Embryonic facial prominence (tissue), 1 donor: Measurements from ENCODE around the gene AKAP13.

ENCODE experiments used
- DNase-seq: peaks from one replicate; pipeline ENCODE4 v3.0.0-alpha.2; 2016; ENCODE audit errors: extremely low spot score

The AKAP13 gene

GRCh38 chr15:85752491-85752961, 372.1 kb downstream of the AKAP13 start:
- DNase-seq: no peak

DNA sequence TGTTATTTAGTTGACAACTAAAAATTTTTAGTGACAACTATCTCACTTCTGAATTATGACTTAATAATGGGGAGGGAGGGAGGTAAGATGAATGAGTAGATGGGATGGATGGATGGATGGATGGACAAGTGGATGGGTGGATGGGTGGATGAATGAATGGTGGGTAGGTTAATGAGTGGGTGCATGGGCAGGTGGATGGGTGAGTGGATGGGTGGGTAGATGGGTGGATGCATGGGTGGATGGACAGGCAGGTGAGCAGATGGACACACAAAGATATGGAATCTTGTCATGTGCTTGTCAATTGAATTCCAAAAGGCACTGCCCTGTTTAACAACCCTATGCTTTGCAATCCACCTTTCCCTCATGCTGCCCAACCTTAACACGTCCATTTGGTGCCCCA, 372.9 kb downstream of the AKAP13 start:
- DNase-seq: no peak

GRCh38 chr15:85753791-85754452, 373.5 kb downstream of the AKAP13 start:
- DNase-seq: no peak

GRCh38 chr15:85754989-85755388, 374.6 kb downstream of the AKAP13 start:
- no peak for DNase-seq

- DNase-seq: no peak
These were observed 375.1 kb downstream of the AKAP13 start for GRCh38 chr15:85755471-85755870.

DNA sequence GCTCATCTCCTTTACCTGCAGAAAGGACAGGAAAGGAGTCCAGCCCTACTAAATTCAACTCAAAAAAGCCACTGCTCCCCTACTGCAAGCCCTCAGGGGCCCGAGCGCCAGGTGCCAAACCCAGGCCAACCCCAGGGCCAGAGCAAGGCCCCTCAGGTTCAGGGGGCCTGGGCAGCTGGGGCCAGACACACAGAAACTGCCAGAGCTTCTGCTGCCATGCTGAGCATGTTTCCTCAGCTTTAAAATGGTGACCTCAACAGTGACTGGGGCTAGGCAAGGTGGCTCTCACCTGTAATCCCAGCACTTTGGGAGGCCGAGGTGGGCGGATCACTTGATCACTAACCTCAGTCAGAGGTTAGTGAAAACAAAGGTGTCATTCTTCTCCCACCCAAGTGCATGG, 375.5 kb downstream of the AKAP13 start:
- DNase-seq: no peak

DNA sequence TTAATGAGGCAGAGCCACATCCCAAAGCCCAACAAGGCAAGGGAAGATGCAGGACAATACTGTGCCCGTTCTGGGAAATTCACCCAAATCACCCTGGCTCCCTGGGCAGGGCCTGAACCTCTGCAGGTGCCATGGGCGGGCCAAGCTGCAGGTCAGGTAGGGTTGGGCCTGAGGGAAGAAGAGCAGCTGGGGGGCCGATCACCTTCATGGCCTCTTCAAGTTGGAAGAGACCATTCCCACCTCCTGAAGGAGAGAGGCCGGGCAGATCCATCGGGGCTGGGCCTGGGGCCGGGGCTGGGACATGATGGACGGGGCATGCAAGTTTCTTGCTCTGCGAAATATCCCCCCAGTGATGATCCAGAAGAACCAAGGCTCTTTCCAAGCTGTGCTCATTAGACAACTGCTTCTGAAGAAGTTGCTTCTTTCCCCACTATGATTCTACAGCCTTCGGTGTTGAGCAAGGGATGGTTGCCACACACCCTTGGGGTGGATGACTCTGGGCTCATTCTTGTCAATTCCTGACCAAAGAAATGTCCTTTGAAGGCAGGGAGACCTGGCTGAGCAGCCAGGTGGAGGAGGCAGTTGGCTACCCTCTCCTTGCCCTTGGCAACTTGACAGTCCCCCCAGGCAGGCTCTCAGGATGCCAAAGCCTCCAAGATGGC, 376.1 kb downstream of the AKAP13 start:
- DNase-seq: no peak

DNA sequence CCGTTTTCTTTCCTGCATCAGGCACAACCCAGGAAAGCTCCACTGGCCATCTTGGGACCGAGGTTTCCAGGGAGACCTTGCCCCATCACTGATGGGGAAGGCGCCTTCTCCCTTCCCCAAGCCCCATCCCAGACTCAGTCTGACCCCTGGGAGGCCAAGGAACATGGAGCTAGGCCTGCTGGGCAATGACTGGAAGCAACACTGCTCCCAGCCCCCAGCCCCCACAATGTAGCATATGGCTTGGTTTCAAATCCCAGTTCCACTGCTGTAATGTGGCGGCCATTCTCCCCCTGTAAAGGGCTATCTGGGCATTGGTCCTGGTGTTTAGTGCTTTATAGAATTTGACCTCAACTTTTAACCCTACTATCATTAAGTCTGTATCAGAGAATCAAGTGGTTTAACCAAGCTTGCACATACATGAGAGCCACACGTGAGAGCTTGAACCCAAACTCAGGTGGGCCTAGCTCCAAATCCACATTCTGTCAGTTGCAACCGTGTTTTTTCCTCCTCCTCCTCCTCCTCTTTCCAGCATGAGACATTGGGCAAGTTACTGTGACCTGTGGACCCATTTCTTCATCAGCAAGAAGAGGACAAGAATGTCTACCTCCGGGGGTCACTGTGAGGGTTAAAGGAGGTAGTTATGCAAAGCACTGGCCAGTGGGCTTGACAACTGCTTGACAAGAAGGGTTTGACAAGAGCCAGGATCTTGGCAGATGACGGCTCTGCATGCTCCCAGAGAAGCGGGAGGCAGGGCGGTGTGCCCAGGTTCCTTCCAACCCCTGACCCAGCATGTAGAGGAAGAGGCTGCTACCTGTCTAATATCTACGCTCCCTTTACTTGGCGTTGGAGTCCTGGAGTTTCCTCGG, 376.9 kb downstream of the AKAP13 start:
- DNase-seq: no peak

GRCh38 chr15:85757939-85758654, 377.7 kb downstream of the AKAP13 start:
- no peak for DNase-seq

DNA sequence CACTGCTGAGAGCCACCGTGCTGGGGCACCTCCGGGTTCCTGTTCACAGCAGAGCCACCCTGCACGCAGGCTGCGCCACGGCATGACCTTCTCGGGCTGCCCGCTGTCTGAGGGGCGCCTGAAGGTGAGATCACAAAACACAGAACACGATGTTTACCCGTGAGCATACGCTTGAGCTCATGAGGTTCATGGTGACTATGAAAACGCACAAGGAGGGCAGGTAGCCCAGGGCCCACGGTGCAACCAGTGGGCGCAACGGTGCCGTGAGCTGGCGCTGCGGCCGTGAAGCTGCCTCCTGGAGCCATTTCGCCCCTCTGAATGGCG, 378.2 kb downstream of the AKAP13 start:
- no peak for DNase-seq

DNA sequence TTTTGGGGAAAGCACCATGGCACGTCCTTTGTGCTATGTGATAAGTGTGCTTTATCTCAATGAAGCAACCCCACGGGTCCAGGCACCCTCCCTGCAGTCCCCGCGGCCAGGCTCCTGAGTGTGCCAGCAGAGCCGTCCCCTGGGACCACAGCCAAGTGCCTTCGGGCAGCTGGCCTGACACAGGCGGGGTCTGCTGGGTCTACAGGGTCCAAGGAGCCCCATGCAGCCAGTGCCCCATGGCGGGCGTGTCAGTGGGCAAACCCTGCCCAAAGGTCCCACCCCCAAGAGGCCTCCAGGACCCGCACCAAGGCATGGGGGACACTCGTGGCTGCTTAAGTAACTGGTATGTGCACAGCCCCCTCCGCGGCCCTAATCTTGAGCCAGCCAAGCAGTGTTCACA, 379.0 kb downstream of the AKAP13 start:
- no peak for DNase-seq

DNA sequence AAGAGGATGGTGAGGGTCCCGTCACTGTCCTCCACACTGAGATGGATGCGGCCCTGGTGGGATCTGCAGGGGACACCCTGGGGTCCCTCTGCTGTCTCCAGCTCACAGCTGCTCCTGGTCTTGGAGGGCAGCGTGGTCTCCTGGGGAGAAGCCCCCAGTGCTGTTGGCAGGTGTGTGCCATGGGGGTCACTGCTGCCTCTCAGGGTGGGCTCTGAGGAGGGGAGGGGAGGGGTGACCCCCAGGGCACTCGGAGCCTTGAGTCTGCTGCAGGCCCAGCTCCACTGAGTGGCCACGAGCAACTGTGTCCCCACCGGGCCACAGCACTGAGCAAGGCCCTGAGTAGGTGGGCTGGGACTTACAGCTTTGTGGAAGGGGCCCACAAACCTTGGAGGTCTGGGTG, 379.6 kb downstream of the AKAP13 start:
- no peak for DNase-seq

- no peak for DNase-seq
These were observed 380.3 kb downstream of the AKAP13 start for GRCh38 chr15:85760531-85761371.

DNA sequence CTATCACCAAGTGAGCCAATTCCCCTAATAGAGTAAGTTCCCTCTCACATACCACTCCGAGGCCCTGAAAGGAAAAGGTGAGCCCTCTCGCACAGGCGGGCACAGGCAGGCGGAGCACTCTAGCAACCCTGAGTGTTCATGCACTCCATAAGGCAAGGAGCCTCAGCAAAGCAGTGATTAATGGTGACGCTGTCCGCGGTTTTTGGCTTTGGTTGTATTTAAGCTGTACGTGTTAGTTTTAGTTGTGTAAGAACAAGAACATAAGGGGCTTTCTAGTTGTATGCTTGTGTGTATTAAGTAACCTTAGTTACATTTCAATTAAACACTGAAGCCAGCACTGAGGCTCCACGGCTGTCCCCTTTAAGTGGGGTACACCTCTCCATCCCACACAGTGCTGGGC, 381.2 kb downstream of the AKAP13 start:
- no peak for DNase-seq

- no peak for DNase-seq
These were observed 381.8 kb downstream of the AKAP13 start for GRCh38 chr15:85762039-85762755.

DNA sequence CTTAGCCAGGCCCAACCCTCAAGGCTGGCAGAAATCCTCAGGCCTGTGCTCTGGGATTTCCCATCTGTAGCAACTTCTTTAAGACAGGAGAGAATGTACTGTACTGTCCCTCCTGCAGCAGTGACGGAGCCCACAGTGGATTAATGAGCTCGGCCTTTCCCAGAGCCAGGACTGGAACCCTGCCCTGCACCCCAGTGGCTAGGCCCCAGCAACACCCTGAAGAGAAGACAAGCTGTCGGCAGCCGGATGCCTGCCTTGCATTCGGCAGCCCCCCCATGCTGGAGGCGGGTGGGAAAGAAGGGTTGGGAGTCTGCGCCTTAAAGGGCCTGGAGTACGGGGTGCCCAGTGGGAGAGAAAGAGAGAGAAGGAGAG, 382.3 kb downstream of the AKAP13 start:
- DNase-seq: no peak

- DNase-seq: no peak
These were observed 382.8 kb downstream of the AKAP13 start for GRCh38 chr15:85763157-85763556.

DNA sequence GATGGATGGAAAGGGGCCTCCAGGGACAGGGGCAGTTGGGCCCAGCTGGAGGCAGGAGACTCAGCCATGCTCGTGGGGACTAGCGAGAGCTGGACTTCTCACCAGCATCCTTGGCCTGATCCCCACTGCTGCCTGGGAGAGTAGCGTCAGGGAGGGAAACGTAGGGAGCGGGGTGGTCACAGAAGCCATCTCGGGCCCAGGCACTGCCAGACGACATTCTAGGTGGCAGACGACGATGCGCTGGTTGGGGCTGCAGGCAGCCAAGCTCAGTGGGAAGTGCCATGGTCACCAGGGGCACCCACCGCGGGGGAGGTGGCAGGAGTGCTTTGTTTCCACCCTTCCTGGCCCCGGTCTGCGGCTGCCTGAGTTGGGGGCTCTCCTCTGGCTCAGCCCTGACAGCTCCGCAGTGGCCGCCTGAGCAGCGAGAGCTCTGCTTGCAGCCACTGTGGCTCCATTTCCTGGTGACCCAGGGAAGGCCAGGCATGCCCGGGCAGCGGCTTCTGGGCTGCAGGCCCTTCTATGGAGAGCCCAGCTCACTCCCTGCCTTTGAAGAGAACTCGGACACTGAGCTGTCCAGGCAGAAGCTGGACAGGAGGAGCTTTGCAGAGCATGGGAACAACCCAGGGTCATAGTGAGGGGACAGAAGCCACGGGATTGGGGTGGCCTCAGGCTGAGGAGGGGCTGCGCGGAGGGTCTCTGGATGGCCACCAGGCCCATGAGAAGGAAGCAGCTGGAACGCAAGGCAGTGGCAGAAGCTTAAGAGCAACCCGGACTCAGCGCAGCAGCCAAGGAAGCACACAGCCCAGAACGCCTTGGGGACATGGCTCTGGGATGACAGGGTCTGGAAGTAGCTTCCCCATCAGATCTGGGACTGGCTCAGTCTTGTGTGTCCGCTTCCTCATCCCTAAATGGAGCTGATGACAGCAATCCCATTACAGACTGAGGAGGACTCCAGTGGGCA, 383.6 kb downstream of the AKAP13 start:
- no peak for DNase-seq

GRCh38 chr15:85764649-85765277, 384.4 kb downstream of the AKAP13 start:
- DNase-seq: no peak
